ENCODE measurements around the gene WDR72. TPM values are rescaled to one million over a fixed set of nuclear protein-coding genes. Genes with fewer than 3 reads are reported as not detected.
"Not testable (repeated sequence)": the region's sequence is repeated elsewhere in the genome, so short reads cannot be mapped to it uniquely, and the experiment has no call there.

WDR72 gene
- polyA plus RNA-seq (ENCODE audit: insufficient read length), result 0.09 TPM

DNA sequence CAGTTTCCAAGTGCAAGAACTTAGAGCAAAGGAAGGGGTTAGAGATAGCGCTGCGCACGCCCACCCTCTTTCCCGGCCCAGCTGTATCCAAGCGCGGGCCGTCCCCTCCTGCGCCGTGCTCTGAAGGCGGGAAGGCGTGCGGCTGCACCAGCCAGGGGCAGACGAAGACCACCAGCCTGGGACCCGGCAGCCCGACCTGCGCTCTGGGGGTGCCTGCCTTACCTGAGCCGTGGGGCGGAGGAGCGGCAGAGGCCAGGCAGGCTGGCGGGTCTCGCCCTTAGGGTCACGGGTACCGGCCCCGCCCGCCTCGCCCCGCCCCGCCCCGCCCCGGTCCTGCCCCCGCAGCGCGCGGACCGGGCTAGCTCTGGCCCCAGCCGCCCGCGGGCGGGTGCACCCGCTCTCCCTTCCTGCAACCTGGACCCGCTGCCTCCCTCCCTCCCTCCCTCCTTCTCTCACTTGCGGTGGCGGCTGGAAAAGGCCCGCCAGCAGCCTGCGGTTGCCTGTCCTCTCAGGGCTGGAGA is at the start of gene WDR72:
Gene WDR72, minus strand, starts transcription at position 253 of the 521 bp plus-strand sequence. CDS start 26,514 bp downstream, outside the sequence.
- peak; percentile 2 for DNase-seq

- peak; percentile 35 for DNase-seq
Observed at GRCh38 chr15:53808058-53808706, 48.7 kb upstream of the WDR72 start.

GRCh38 chr15:53807501-53807900 is 48.0 kb upstream of the WDR72 start:
- peak; percentile 86 for DNase-seq

- no peak for DNase-seq
Observed at GRCh38 chr15:53802672-53803071, 43.2 kb upstream of the WDR72 start.

- DNase-seq, result no peak
Observed at GRCh38 chr15:53791581-53791980, 32.1 kb upstream of the WDR72 start.

- DNase-seq, result no peak
Observed at GRCh38 chr15:53789654-53790375, 30.4 kb upstream of the WDR72 start.

- no peak for DNase-seq
Observed at GRCh38 chr15:53786401-53786800, 26.9 kb upstream of the WDR72 start.

GRCh38 chr15:53785241-53785640 is 25.8 kb upstream of the WDR72 start:
- not testable (repeated sequence) for DNase-seq

DNA sequence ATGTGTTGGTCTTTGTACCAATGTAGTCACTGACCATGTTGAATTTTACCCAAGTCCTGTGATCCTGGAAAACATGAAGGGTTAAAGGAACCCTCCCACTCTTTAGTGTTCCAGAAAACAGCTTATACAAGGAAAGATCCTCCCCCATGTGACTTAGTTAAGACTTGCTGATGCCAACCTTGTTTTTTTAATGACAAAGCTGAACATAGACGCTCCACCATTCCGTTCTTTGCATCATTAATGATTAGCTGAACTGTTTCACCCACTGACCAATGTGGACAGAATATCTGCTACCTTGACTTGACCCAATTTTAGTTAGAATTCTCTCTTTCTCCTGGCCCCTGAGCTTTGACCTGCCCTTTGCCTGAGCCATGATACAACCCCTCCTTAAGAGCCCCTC is 3.5 kb upstream of the WDR72 start:
- DNase-seq, result no peak

- DNase-seq, result no peak
Observed at GRCh38 chr15:53758412-53758811, 1.1 kb downstream of the WDR72 start.

DNA sequence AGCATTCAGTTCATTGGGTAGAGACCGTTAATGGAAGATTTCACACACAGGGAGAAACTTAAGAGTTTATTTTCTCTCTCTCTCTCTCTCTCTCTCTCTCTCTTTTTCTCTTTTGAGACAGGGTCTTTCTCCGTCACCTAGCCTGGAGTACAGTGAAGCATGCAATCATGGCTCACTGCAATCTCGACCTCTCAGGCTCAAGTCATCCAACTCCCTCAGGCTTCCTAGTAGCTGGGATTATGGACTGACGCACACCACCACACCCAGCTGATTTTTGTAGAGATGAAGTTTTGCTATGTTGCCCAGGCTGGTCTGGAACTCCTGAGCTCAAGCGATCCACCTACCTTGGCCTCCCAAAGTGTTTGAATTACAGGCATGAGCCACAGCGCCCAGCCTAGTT is 1.6 kb downstream of the WDR72 start:
- DNase-seq, result no peak

DNA sequence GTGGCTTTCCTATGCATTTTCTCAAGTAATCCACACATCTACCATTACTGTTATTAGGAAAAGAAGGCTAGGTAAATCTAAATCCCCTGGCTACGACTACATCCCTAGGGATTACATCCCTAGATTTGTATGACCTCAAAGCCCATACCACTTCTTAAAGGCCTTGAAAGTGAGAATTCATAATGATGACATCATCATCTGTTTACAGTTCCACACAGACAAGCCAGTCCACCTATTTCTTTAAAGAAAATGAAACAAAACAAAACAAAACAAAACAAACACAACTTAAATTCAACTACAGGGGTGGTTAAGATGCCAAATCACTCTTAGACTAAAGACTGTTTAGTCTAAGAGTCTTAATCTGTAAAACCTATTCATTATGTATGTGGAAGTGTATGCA is 5.7 kb downstream of the WDR72 start:
- no peak for DNase-seq

- no peak for DNase-seq
Observed at GRCh38 chr15:53752406-53752805, 7.1 kb downstream of the WDR72 start.

DNA sequence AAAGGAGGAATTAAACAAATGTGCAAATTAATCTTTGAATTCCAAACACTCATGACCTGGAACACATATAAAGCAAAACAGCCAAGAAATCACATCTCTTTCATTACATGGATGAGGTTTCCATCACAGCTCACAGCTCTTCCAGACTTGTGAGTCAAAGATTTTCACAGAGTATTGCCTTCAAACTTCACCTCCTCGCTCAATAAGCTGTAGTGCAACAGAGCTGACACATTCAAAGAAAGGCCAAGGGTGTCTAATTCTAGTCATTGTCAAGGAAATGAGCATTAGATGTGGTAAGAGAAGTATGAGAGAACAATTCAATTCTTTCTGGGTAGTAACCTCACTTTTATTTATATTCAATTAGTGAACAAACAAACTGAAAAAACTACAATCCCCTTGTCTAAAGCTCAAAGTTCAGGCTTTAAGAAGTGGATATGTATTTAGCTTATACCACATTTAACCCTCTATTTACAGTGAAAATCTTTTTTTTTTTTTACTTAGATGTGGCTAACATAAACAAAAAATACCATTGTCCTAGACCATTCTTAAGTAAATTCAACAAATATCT is 11.9 kb downstream of the WDR72 start:
- DNase-seq, result no peak

GRCh38 chr15:53746101-53746500 is 13.4 kb downstream of the WDR72 start:
- no peak for DNase-seq

- DNase-seq, result no peak
Observed at GRCh38 chr15:53739651-53740050, 19.8 kb downstream of the WDR72 start.

GRCh38 chr15:53739187-53739586 is 20.3 kb downstream of the WDR72 start:
- DNase-seq, result no peak

DNA sequence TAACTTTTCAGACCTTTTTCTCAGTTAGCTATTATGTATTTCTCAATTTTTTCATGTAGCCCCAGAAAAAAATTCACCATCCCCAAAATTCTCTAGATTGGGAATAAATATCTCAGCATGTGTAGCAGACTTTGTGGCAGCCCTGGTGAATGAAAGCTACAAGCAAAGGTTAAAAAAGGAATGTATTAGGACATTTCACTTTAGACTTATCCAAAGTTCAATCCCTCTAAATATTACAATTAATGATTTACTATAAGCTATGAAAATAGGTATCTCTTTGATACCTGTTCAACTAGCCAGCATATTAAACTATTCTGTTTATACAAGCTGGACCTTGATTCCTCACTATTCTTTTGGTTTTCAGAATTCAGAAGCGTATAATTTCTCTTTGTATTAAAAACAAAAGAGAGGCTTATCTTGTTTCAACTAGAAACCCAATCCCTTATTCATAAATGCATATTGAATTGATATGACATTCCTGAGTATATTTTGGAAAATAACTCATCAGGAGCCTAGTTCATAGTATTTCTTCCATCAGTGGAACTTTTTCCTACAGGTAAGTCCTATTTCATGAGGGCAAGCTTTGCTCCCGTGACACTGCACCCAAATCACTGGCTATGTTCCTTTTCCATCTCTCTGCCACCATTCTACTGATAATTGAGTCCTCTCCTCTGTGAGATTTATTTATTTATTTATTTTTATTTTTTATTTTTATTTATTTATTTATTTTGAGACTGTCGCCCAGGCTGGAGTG is 38.0 kb downstream of the WDR72 start:
- DNase-seq, result no peak

DNA sequence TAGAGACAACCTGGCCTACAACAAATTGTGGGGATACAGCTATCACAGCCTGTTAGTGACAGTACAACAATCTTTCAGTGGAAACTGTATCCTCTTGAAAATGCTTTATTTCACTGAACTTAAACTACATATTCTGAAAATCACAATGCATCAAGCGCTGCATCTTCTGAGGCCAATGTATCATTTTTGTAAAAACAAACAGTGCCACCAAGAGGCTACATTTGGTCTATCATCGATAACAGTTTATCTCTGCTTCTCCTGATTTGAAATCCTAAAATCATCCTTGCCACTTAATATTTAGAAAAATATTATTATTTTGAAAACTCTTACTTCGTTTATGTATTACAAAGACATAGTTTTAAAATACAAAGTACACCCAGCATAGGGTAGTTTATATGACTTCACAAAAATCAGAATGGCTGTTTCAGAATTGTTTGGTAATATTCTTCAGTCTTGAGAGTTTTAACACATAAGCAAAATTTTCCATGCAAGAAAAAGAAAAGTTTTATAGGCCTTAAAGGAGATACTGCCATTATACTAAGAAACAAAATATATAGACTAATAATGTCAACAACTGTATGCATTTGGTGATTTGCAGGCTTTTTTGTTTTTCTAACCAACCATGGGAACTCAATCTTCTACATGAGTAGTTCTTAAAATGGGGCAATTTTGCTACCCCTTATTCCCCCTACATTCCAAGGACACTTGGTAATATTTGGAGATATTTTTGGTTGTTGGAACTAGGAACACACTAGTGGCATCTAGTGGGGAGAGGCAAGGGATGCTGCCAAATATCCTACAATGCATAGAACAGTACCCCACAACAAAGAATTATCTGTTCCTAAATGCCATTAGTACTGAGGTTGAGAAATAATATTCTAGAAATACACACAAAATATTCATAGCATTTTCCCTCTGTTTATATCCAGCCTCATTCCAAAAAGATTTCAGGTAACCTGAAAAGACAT is 42.3 kb downstream of the WDR72 start:
- peak; percentile 14 for DNase-seq

- no peak for DNase-seq
Observed at GRCh38 chr15:53713218-53713617, 46.2 kb downstream of the WDR72 start.

DNA sequence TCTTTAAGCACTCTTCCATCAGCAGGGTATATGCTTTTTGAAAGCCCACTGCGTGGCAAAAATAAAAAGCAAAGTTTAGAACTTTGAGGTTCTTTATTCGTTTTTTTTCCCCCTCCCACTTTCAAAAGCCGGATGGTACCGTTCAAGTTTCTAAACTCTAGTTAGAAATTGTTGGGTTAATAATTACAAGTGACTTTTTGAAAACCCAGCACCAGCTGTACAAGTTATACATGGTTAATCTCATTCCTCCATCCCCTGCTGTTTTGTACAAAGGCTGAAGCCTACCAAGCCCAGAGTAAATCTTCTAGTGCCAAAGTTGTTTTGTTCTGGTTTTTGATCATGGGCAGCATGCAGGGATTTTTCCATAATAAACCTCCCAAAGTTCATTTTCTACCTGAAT is 48.6 kb downstream of the WDR72 start:
- DNase-seq, result no peak

DNA sequence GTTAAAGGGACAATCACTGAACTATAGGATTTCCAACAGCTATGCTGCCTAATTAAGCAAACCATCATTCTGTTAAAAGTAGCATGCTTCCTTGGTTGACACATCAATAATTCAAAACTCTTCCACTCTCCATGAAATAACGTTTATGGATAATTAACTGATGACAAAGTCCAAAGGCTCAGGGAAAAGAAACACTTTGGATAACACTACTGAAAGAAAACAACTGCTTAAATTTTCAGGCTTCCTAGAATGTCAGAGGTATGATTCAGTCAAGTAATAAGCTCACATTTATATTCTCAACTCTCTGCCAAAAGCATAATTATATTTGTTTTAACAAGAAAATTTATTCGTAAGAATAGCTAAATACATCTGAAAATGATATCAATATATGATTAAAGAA is 49.6 kb downstream of the WDR72 start:
- DNase-seq, result no peak
